ENCODE measurements around the gene TSNAXIP1.

DNA sequence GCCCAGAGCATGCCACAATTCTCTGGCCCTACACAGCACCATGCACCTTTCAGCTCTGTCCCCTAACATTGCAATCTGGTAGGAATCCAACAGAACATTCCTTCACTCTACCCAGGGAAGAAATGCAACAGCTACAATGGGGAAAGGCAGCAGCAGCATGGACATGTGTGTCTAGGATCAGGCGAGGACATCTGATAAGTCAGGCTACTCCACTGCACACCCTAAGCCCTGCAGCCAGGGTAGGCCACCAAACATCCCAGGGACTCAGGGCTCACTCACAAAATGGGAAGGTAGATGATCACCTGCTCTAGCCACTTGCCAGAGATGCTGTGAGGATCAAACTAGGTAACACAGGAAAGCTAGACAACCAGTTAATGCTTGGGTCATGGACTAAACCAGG is 5.4 kb upstream of the TSNAXIP1 start:
- TF ChIP-seq, protein P1, sequence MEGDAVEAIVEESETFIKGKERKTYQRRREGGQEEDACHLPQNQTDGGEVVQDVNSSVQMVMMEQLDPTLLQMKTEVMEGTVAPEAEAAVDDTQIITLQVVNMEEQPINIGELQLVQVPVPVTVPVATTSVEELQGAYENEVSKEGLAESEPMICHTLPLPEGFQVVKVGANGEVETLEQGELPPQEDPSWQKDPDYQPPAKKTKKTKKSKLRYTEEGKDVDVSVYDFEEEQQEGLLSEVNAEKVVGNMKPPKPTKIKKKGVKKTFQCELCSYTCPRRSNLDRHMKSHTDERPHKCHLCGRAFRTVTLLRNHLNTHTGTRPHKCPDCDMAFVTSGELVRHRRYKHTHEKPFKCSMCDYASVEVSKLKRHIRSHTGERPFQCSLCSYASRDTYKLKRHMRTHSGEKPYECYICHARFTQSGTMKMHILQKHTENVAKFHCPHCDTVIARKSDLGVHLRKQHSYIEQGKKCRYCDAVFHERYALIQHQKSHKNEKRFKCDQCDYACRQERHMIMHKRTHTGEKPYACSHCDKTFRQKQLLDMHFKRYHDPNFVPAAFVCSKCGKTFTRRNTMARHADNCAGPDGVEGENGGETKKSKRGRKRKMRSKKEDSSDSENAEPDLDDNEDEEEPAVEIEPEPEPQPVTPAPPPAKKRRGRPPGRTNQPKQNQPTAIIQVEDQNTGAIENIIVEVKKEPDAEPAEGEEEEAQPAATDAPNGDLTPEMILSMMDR (IDR thresholded peaks at IDR 0.05): no peak
- TF ChIP-seq POLR2A (IDR thresholded peaks at IDR 0.05): no peak
